GM23338 (cell line): ENCODE measurements around the gene MITD1. TPM values are rescaled to one million over a fixed set of nuclear protein-coding genes. Genes with fewer than 3 reads are reported as not detected.

Experiments used
- ATAC-seq: fragments of 200-7000 bp; cut with Tn5 transposase; 3 replicates; pipeline ENCODE4 v1.9.1; 2020
- DNase-seq: peaks from one replicate; pipeline ENCODE4 v3.0.0-alpha.2; 2015; ENCODE audit warnings: low spot score
- H2AFZ ChIP-seq: fragments of 200-600 bp; sonication (generic); 2 replicates; pipeline ENCODE4 v1.8.0; 2016; ENCODE audit warnings: antibody characterized with exemption, mild to moderate bottlenecking, moderate library complexity
- H3F3A ChIP-seq: fragments of 200-600 bp; sonication (generic); replicated peaks from 2 replicates; pipeline ENCODE4 v1.8.0; 2017; ENCODE audit warnings: antibody characterized with exemption, mixed run types, low read depth
- H3K27ac ChIP-seq: fragments of 200-600 bp; sonication (generic); 2 replicates; pipeline ENCODE4 v1.6.1; 2016; ENCODE audit warnings: low read depth
- H3K27me3 ChIP-seq: fragments of 200-600 bp; sonication (generic); 2 replicates; pipeline ENCODE4 v1.8.0; 2016; ENCODE audit warnings: mild to moderate bottlenecking, mixed run types, moderate library complexity; ENCODE audit not compliant: insufficient read depth
- H3K36me3 ChIP-seq: fragments of 200-600 bp; sonication (generic); 2 replicates; pipeline ENCODE4 v1.8.0; 2016; ENCODE audit warnings: mild to moderate bottlenecking; ENCODE audit not compliant: insufficient read depth
- H3K4me1 ChIP-seq: fragments of 200-600 bp; sonication (generic); 2 replicates; pipeline ENCODE4 v1.8.0; 2016; ENCODE audit warnings: mild to moderate bottlenecking, moderate library complexity; ENCODE audit not compliant: insufficient read depth
- H3K4me2 ChIP-seq: fragments of 200-600 bp; sonication (generic); 2 replicates; pipeline ENCODE4 v1.7.1; 2017; ENCODE audit warnings: mixed run types
- H3K4me3 ChIP-seq: fragments of 200-600 bp; sonication (generic); 2 replicates; pipeline ENCODE4 v1.6.1; 2016; ENCODE audit warnings: mixed run types
- H3K79me2 ChIP-seq: fragments of 200-600 bp; sonication (generic); replicated peaks from 2 replicates; pipeline ENCODE4 v1.8.0; 2017; ENCODE audit warnings: mild to moderate bottlenecking; ENCODE audit not compliant: insufficient read depth
- H3K9me2 ChIP-seq: fragments of 200-600 bp; sonication (generic); 2 replicates; pipeline ENCODE4 v1.8.0; 2017; ENCODE audit not compliant: insufficient read depth
- H4K20me1 ChIP-seq: fragments of 200-600 bp; sonication (generic); replicated peaks from 2 replicates; pipeline ENCODE4 v1.8.0; 2017; ENCODE audit warnings: mild to moderate bottlenecking; ENCODE audit not compliant: insufficient read depth
- H3K27ac Mint-ChIP-seq: 2 replicates; pipeline ENCODE4 v1.8.0; 2020; ENCODE audit warnings: inconsistent platforms, mild to moderate bottlenecking, moderate library complexity, mixed read lengths
- H3K27me3 Mint-ChIP-seq: 3 replicates; pipeline ENCODE4 v1.8.0; 2022; ENCODE audit warnings: low read depth, mild to moderate bottlenecking, moderate library complexity, mixed read lengths, inconsistent platforms; ENCODE audit not compliant: insufficient read depth, poor library complexity
- H3K36me3 Mint-ChIP-seq: 3 replicates; pipeline ENCODE4 v1.8.0; 2021; ENCODE audit warnings: low read depth, mild to moderate bottlenecking, inconsistent platforms, moderate library complexity, mixed read lengths
- H3K4me1 Mint-ChIP-seq: 3 replicates; pipeline ENCODE4 v1.8.0; 2020; ENCODE audit warnings: mild to moderate bottlenecking, inconsistent platforms, mixed read lengths
- H3K4me3 Mint-ChIP-seq: 3 replicates; pipeline ENCODE4 v1.8.0; 2021; ENCODE audit warnings: moderate library complexity, mild to moderate bottlenecking, inconsistent platforms, mixed read lengths
- H3K9me3 Mint-ChIP-seq: 3 replicates; pipeline ENCODE4 v1.8.0; 2020; ENCODE audit warnings: moderate library complexity, mild to moderate bottlenecking, inconsistent platforms, mixed read lengths
- CTCF ChIP-seq, 2 experiments: fragments of 200-600 bp in 1 of 2; sonication (generic) in 1 of 2; conservative IDR thresholded peaks; 2 replicates each; pipeline versions ENCODE4 v1.5.1 to v1.6.1; 2016 to 2017; ENCODE audit warnings: antibody characterized with exemption in 2 of 2, low read depth in 2 of 2, mild to moderate bottlenecking in 2 of 2, moderate library complexity in 1 of 2
- JUNB ChIP-seq: IDR thresholded peaks from one replicate; pipeline ENCODE4 v1.6.1; 2016; ENCODE audit warnings: antibody characterized with exemption; ENCODE audit not compliant: unreplicated experiment
- POLR2AphosphoS5 ChIP-seq: IDR thresholded peaks from 2 replicates; pipeline ENCODE4 v1.6.1; 2016; ENCODE audit warnings: antibody characterized with exemption, low read depth
- polyA plus RNA-seq: library from polyadenylated mRNA; unstranded; fragments of >200 nt; fragmentation: Nextera tagmentation; extraction: Ambion mirVana; gene quantifications from 2 replicates; pipeline ENCODE4 v1.2.1, GENCODE V29; 2016
- total RNA-seq: library from RNA; depleted of rRNA; stranded (reverse); fragments of >200 nt; shearing (Covaris generic); gene quantifications from 2 replicates; pipeline ENCODE4 v1.2.3, GENCODE V29; 2014

Gene MITD1
- total and polyA plus RNA-seq, 2 experiments from 2014 or later: 37.9 to 105 TPM

- no peaks in the 10 kb centered on the region for H3K9me2 ChIP-seq
- Mint-ChIP-seq H3K4me1 (peaks cover 16% of the 10 kb centered on the region), H3K9me3 (no peaks in the 10 kb centered on the region), H3K36me3 (peaks cover 18% of the 10 kb centered on the region), H3K27ac (no peak overlapping the region), H3K27me3 (peaks cover 4% of the 10 kb centered on the region), H3K4me3 (no peak overlapping the region)
- no peak overlapping the region for H3K4me3 ChIP-seq
- H3K36me3 ChIP-seq: peaks cover 8% of the 10 kb centered on the region
- 0 out of 2 replicates have a peak, but pooled peaks cover 4% of the 10 kb centered on the region for H4K20me1 ChIP-seq
- peaks cover 16% of the 10 kb centered on the region for H3K79me2 ChIP-seq
- no peak overlapping the region for H3K27ac ChIP-seq
- no peak overlapping the region for H2AFZ ChIP-seq
- no peak overlapping the region for H3K4me2 ChIP-seq
- TF ChIP-seq CTCF (conservative IDR thresholded peaks at IDR 0.05; ENCODE audit: low read depth in 2 of 2) (peak; percentile 42 to 51), POLR2AphosphoS5 (no peak)
- DNase-seq (peak; percentile 56), ATAC-seq (no peak)
- H3K27me3 ChIP-seq: no peaks in the 10 kb centered on the region
- peaks cover 14% of the 10 kb centered on the region for H3K4me1 ChIP-seq
- H3F3A ChIP-seq: no peaks in the 10 kb centered on the region
Observed at GRCh38 chr2:99158599-99158998, 22.3 kb downstream of the MITD1 start.

- Histone ChIP-seq H3K36me3 (peaks cover 8% of the 10 kb centered on the region; the same call in 1 of the 2 replicates), H3K27ac (no peak overlapping the region), H3F3A (no peaks in the 10 kb centered on the region), H3K9me2 (no peaks in the 10 kb centered on the region), H3K79me2 (peaks cover 16% of the 10 kb centered on the region), H3K4me1 (peaks cover 14% of the 10 kb centered on the region), H3K4me2 (no peak overlapping the region), H2AFZ (no peak overlapping the region), H3K27me3 (no peaks in the 10 kb centered on the region), H3K4me3 (no peak overlapping the region), H4K20me1 (0 out of 2 replicates have a peak, but pooled peaks cover 4% of the 10 kb centered on the region)
- H3K36me3 Mint-ChIP-seq: peaks cover 18% of the 10 kb centered on the region
- H3K27me3 Mint-ChIP-seq: peaks cover 4% of the 10 kb centered on the region
- H3K27ac Mint-ChIP-seq: no peak overlapping the region
- H3K9me3 Mint-ChIP-seq: no peaks in the 10 kb centered on the region
- TF ChIP-seq CTCF (conservative IDR thresholded peaks at IDR 0.05; ENCODE audit: low read depth in 2 of 2): no peak
- TF ChIP-seq JUNB: no peak
- ATAC-seq (no peak), DNase-seq (no peak)
- no peak overlapping the region for H3K4me3 Mint-ChIP-seq
- peaks cover 16% of the 10 kb centered on the region for H3K4me1 Mint-ChIP-seq
Observed at GRCh38 chr2:99156891-99157290, 24.0 kb downstream of the MITD1 start.
